Suppressor macrophage treated with lipopolysaccharide for 4 hours (primary cell): Measurements from ENCODE around the gene NXNL2.
A peak's percentile ranks its signal among the peaks of the same experiment; 100 is the strongest.

Source experiments
- DNase-seq: peaks from one replicate; pipeline ENCODE4 v3.0.0-alpha.2; 2020

NXNL2 gene

GRCh38 chr9:88533951-88534455, 975 bp upstream of the NXNL2 start:
- DNase-seq, result no peak

GRCh38 chr9:88535226-88536022, 446 bp downstream of the NXNL2 start:
- no peak for DNase-seq

GRCh38 chr9:88536023-88536324, 996 bp downstream of the NXNL2 start:
- no peak for DNase-seq

- DNase-seq, result no peak
Measured at GRCh38 chr9:88536951-88537760, 2.2 kb downstream of the NXNL2 start.

- DNase-seq, result peak; percentile 73
Measured at GRCh38 chr9:88537761-88538091, 2.7 kb downstream of the NXNL2 start.

GRCh38 chr9:88538311-88539085, 3.5 kb downstream of the NXNL2 start:
- no peak for DNase-seq

- DNase-seq, result no peak
Measured at GRCh38 chr9:88539246-88539645, 4.3 kb downstream of the NXNL2 start.

GRCh38 chr9:88540251-88540763, 5.3 kb downstream of the NXNL2 start:
- no peak for DNase-seq

GRCh38 chr9:88544245-88544644, 9.3 kb downstream of the NXNL2 start:
- DNase-seq, result no peak

GRCh38 chr9:88551546-88552137, 16.7 kb downstream of the NXNL2 start:
- DNase-seq, result no peak

- no peak for DNase-seq
Measured at GRCh38 chr9:88553350-88553749, 18.4 kb downstream of the NXNL2 start.

GRCh38 chr9:88555268-88555980, 20.4 kb downstream of the NXNL2 start:
- no peak for DNase-seq

- no peak for DNase-seq
Measured at GRCh38 chr9:88559661-88560060, 24.7 kb downstream of the NXNL2 start.

- no peak for DNase-seq
Measured at GRCh38 chr9:88567870-88568269, 32.9 kb downstream of the NXNL2 start.

- DNase-seq, result no peak
Measured at GRCh38 chr9:88571419-88571818, 36.4 kb downstream of the NXNL2 start.

GRCh38 chr9:88572684-88573083, 37.7 kb downstream of the NXNL2 start:
- DNase-seq, result no peak

- no peak for DNase-seq
Measured at GRCh38 chr9:88574953-88575352, 40.0 kb downstream of the NXNL2 start.

GRCh38 chr9:88577256-88578120, 42.5 kb downstream of the NXNL2 start:
- peak; percentile 15 for DNase-seq

- DNase-seq, result peak; percentile 87
Measured at GRCh38 chr9:88578121-88579049, 43.4 kb downstream of the NXNL2 start.
